ENCODE results near the gene CYGB.

The CYGB gene

DNA sequence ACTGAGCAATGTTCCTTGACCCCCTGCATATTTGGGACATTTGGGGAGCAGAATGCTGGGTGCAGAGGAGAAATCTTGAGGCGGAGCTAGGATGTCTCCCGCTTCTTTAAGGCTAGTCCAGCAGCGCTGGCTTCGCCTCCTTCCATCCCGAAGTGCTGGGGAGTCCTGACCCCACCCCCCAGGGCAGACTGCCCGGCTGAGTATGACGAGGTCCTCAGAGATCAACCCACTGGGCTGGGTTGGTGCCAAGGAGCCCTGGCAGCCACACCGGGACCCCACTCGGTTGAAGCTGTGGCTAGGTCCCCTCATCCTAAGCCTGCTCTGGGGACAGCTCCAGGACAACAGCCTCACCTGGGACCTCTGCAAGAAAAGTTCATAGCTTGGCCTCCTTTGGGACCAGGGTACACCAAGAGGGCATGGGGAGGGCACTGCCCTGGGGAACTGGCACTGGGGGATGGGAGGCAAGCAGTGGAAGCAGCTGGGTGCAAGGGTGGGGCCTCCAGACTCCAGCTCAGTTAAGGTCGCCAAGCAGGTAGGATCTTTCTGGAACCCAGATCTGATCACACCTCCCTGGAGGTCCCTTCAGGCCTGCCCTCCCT lies 47.3 kb downstream of the CYGB start:
- Histone ChIP-seq H3K79me2 (ENCODE audit: control insufficient read depth, low read length) (peaks cover 17% of the 10 kb centered on the region), H3F3A (ENCODE audit: control insufficient read depth, insufficient read depth) (peaks cover 6% of the 10 kb centered on the region), H3K4me1 (ENCODE audit: control insufficient read depth, low read length) (peaks cover 58% of the 10 kb centered on the region), H4K20me1 (ENCODE audit: control insufficient read depth, insufficient read depth, low read depth, low read length) (no peaks in the 10 kb centered on the region), H3K27ac (ENCODE audit: low read depth, low read length) (no peak overlapping the region), H3K9me2 (replicated peaks; ENCODE audit: control insufficient read depth, low read length) (no peaks in the 10 kb centered on the region), H3K4me2 (ENCODE audit: low read length) (no peak overlapping the region), H3K27me3 (ENCODE audit: control insufficient read depth, low read length) (no peaks in the 10 kb centered on the region), H3K9me3 (ENCODE audit: control insufficient read depth, insufficient read depth, low read length) (no peaks in the 10 kb centered on the region), H3K4me3 (ENCODE audit: low read length) (no peak overlapping the region), H3K36me3 (ENCODE audit: control insufficient read depth, low read length) (peaks cover 3% of the 10 kb centered on the region; the same call in 1 of the 2 replicates)
- TF ChIP-seq EZH2phosphoT487 (IDR thresholded peaks at IDR 0.05; ENCODE audit: borderline replicate concordance, low read length), result no peak
- TF ChIP-seq CTCF (IDR thresholded peaks at IDR 0.05; ENCODE audit: low read depth, low read length, poor library complexity, severe bottlenecking), result no peak

DNA sequence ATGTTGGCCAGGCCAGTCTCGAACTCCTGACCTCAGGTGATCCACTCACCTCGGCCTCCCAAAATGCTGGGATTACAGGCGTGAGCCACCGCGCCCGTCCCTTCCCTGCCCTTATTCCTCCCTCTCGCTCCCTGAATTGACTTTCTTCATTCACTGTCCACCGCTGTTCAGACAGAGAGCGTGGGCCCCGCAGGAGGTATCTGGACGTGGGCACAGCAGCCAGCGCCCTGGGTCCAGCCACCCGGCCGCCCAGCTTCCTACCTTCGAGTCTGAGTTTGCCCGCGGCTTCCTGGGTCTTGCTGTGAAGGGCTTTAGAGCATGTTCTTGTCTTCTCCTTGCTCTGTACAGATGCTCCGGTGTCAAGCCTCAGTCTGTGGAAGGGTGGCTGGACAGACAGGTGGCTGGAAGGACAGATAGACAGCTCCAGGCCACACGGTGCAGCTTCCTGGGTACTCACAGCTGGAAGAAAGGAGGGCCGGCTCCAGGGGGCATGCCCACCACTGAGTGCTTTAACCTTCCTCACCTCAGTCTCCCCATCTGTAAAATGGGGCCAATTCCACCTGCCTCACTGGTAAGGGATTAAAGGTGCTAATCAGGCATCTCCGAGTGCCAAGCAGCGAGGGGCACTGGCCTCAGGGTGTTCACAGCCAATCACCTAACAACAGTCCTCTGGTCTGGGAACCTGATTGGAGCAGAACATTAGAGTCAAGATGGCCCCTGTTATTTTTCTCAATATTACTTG lies 49.9 kb downstream of the CYGB start:
- Histone ChIP-seq H3K9me2 (replicated peaks; ENCODE audit: control insufficient read depth, low read length) (no peaks in the 10 kb centered on the region), H3K9me3 (ENCODE audit: control insufficient read depth, insufficient read depth, low read length) (no peaks in the 10 kb centered on the region), H3K4me1 (ENCODE audit: control insufficient read depth, low read length) (peaks cover 59% of the 10 kb centered on the region), H3K79me2 (ENCODE audit: control insufficient read depth, low read length) (peaks cover 3% of the 10 kb centered on the region), H3K4me3 (ENCODE audit: low read length) (no peak overlapping the region), H4K20me1 (ENCODE audit: control insufficient read depth, insufficient read depth, low read depth, low read length) (no peaks in the 10 kb centered on the region), H3K27me3 (ENCODE audit: control insufficient read depth, low read length) (no peaks in the 10 kb centered on the region), H3K4me2 (ENCODE audit: low read length) (no peak overlapping the region), H3F3A (ENCODE audit: control insufficient read depth, insufficient read depth) (peaks cover 12% of the 10 kb centered on the region), H3K36me3 (ENCODE audit: control insufficient read depth, low read length) (peaks cover 11% of the 10 kb centered on the region), H3K27ac (ENCODE audit: low read depth, low read length) (no peak overlapping the region)
- TF ChIP-seq EZH2phosphoT487 (IDR thresholded peaks at IDR 0.05; ENCODE audit: borderline replicate concordance, low read length) (no peak), CTCF (IDR thresholded peaks at IDR 0.05; ENCODE audit: low read depth, low read length, poor library complexity, severe bottlenecking) (no peak)

DNA sequence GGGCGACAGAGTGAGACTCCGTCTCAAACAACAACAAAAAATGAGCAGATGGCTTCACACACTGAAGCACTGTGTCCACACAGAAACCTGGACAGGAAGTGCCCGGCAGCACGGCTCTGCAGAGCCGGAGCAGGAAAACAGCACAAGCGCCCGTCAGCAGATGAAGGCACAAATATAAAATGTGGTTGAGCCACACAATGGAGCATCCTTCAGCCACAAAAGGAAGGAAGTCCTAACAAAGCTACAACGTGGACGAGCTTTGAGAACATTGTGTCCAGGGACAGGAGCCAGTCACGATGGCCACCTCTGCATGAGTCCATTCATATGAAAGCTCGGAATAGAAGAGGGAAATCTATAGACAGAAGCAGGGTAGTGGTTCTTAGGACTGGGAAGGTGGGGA lies 51.9 kb downstream of the CYGB start:
- no peaks in the 10 kb centered on the region for H3K9me3 ChIP-seq (ENCODE audit: control insufficient read depth, insufficient read depth, low read length)
- H3K9me2 ChIP-seq (replicated peaks; ENCODE audit: control insufficient read depth, low read length), result no peaks in the 10 kb centered on the region
- H3F3A ChIP-seq (ENCODE audit: control insufficient read depth, insufficient read depth), result peaks cover 24% of the 10 kb centered on the region
- H4K20me1 ChIP-seq (ENCODE audit: control insufficient read depth, insufficient read depth, low read depth, low read length), result no peaks in the 10 kb centered on the region
- TF ChIP-seq CTCF (IDR thresholded peaks at IDR 0.05; ENCODE audit: low read depth, low read length, poor library complexity, severe bottlenecking) (no peak), EZH2phosphoT487 (IDR thresholded peaks at IDR 0.05; ENCODE audit: borderline replicate concordance, low read length) (no peak)
- peaks cover 60% of the 10 kb centered on the region for H3K4me1 ChIP-seq (ENCODE audit: control insufficient read depth, low read length)
- no peak overlapping the region for H3K4me3 ChIP-seq (ENCODE audit: low read length)
- peaks cover 21% of the 10 kb centered on the region for H3K36me3 ChIP-seq (ENCODE audit: control insufficient read depth, low read length)
- no peaks in the 10 kb centered on the region; the same call in 1 of the 2 replicates for H3K79me2 ChIP-seq (ENCODE audit: control insufficient read depth, low read length)
- peak overlapping the region; percentile 57 for H3K27ac ChIP-seq (ENCODE audit: low read depth, low read length)
- H3K27me3 ChIP-seq (ENCODE audit: control insufficient read depth, low read length), result no peaks in the 10 kb centered on the region
- peak overlapping the region; percentile 49 for H3K4me2 ChIP-seq (ENCODE audit: low read length)

Measured in DOHH2 (cell line).